IPS-NIHi11 (cell line): ENCODE measurements around the gene TMEM154.
A peak's percentile ranks its signal among the peaks of the same experiment; 100 is the strongest.

Experiments used
- DNase-seq: peaks from one replicate; pipeline ENCODE4 v3.0.0; 2012; ENCODE audit warnings: mixed read lengths, low spot score

TMEM154 gene

DNA sequence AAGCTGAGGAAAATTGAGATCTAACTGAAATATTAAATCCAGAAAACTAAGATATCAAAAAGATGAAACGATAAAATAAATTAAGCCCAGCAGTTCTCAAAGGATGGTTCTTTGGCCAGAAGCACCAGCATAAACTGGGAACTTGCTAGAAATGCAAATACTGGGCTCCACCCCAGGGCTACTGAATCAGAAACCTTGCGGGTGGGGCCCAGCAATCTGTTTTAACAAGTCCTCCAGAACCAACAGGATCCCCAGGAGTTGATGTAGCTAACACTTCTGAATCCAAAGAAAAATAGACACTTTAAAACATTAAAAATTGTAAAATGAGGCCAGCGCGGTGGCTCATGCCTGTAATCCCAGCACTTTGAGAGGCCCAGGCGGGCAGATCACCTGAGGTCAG is 14.1 kb upstream of the TMEM154 start:
- no peak for DNase-seq

DNA sequence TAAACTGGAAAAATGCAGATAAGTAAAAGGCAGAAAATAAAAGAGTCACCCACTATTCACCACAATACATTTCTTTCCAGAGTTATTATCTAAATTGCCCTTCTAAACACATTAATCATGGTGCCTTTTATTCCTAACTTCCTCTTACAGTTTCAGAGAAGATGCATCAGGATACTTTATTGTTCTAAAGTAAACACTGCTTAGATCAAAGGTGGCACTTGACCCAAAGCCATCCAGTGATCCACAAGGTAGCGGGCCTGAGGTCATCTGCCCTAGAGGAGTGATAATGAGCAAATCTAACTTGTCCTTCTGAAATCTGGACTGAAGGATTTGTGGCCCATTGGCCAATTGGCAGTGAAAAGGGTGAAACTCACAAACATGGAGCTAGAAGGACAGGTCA is 12.0 kb upstream of the TMEM154 start:
- no peak for DNase-seq

DNA sequence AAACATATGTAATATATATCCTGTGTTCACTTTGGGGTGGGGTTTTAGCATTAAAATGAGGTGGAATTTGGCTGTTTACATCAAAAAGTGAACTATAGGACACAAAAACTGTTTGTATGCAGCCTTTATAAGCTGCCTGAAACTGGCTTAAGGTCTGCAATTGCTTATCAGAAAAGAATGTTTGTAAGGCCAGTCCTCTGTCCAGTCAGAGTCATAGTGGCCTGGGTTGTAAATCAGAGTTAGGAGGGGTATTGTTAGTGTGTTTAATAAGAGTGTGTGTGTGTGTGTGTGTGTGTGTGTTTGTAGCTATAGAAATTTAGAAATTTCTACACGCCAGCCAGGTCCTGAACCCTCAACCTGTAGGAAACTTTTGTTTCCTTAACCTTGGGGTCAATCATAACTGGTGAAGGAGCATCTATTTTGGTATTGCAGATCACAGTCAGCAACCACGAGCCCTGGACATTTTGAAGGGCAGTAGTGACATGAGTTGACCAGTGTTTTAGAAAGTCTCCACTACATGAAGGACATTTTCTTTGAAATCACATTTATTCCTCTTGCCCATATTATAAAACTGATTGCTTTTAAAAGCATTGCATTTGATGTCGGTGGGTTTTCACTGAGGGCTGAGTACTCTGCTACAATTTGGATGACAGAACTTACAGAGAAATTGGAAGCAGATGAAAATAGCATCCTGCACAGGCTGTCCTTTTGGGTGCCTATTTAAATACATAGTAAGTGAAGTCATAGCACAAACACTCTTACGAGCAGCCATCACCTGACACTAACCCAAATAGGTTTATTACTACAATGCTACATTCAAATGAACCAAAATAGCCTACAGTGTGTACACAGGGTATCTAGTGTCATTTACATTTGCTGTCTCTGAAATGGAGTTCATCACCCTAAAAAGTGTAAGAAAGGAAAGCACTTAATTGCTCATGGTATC is 11.2 kb upstream of the TMEM154 start:
- DNase-seq = no peak

DNA sequence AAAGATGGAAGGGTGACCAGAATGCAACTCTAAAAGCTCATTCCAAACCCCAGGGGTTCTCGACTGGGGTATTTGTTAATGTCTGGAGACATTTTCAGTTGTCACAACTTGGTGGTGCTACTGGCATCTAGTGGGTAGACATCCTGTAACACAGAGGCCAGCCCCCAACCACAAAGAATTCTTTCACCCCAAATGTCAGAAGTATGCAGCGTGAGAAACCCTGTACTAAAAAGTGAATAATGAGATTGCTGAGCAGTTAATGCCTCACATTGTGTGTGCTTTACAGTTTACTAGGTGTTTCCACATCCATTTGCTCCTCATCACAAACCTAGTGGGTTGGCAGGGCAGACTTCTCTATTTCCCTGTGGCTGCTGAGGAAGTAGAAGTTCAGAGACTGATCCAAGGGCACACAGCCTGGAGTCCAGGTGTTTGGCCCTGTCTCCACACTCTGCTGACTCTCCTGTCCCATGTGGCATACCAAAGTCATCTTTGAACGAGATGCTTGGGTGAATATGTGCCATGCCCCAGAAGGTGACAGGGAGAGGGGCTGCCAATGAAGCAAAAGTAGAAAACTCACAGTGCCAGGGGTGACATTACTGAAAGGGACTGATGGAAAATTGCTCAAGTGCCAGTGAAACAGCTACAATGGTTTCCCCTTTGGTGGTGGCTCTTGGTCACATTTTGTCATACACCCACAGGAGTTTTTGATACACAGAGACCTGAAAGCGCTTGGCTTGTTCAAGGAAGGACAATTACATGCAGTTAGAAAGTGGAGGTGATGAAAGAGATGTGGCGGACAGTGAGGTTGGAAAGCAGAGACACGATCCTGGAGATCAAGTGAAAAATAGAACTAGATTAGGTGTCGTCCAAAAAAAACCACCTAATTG is 10.1 kb upstream of the TMEM154 start:
- no peak for DNase-seq

DNA sequence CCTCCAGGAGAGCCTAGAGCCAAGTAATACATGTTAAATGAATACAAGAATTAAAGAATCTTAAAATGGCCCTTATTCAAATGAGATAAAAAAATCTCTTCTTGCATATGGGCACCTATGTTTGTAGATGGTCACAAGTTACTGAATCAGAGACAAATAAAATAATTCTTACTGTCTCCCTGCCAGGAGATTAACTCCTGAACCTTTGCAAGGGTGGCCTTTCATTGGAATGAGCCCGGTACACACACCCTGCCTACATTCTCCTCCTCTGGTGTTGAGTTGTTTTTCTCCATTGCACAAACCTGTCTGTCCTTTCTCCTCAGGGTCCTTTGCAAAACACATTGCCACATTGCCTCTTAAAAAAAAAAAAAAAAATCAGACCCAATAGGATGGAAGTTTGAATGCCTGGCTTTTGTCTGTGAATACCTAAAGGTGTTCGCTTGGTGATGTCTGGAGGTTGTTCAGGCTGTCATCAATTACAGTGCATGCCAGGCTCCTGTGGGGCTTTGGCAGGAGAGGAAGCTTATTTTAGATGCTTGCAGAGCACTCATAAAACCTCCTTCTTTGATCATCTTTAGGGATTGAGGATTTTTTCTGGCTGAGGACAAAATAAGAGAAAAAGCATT is 8.3 kb upstream of the TMEM154 start:
- DNase-seq = no peak

DNA sequence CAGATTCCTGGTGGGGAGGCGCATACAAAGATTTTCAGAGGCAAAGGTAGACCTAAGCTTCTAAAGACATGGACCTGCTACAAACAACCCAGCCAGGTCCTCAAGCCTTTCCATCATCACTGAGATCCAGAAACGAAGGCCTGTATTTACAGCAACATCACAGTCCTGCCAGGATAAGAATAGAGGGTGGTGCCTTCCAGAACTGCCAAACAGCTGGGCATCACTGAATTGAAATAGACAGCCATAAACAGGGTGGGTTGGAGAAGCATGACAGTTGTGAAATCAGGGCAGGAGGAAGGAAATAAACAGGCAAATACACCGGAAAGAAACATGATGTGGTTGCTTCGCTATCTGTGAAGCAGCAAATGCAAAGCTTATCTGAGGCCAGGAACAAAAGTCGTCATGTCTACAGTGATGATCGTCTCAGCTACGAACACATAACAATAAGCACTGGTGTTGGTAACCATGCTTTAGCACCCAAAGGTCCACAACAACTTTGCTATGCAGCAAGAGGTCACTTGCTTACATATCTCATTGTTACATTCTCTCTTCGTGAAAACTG is 6.7 kb upstream of the TMEM154 start:
- no peak for DNase-seq

DNA sequence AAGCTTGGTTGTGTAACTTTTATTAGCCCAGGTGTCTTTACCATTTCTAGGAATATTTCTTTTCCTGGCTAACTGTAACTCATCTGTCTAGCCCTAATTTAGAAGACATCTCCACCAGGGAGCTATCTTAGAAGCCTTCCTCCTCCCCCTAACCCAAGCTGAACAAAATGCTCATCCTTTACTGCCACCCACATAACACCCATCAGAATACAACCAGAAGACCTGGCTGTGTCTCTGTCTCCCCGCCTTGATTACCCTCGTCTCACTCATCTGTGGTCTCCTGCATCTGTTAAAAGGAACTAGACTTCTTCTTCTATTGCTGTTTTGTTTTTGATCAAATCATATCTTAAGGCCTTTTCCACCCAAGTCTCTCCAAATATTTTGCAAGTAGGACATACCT is 4.8 kb upstream of the TMEM154 start:
- DNase-seq = no peak

DNA sequence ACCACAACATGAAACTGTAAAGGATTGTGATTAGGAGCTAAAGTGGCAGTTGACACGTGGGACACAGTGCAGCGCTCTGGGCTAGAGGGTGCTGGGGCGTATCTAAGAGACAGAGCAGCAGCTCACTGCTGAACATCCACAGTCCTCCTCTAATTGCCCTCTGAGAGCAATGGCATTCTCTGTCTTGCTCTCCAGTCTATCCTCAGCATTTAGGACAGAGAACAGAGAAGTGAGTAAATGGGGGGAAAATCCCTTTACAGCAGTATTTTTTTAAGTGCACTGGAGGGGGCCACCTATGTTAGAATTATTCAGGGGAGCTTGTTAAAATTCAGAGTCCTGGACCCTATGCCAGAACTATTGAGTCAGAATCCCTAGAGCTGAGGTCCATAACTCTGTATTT is 4.2 kb upstream of the TMEM154 start:
- no peak for DNase-seq

DNA sequence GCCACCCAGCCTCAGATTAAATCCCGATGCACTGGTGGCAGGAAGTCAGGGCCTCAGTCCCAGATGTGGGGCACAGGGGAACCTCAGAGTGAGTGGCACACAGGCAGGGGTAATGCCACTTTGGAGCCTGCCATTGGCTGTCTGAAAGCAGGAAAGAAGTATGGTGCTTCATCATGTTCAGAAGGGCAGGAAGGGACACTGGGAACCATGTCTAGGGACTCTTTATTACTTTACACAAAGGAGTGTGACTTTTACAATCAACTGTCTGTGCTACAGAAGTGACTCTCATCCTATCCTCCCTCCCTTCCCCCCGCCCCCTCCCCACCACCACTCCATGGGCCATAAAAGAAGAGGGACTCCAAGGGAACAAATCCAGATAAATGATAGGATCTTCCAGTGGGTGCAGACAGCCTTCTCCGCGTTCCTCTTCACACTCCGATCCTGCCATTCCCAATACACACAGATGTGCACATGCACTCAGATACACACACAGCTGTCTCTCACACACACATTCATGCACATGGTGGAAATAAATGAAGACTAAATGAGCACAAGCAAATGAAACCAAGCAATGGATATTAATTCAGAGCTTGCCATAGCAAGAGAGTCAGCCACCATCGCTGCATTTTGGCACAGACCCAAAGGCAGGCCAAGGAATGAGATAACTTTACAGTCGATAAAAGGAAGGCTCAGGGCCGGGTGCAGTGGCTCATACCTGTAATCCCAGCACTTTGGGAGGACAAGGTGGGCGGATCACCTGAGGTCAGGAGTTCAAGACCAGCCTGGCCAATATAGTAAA is 2.5 kb upstream of the TMEM154 start:
- DNase-seq = no peak

DNA sequence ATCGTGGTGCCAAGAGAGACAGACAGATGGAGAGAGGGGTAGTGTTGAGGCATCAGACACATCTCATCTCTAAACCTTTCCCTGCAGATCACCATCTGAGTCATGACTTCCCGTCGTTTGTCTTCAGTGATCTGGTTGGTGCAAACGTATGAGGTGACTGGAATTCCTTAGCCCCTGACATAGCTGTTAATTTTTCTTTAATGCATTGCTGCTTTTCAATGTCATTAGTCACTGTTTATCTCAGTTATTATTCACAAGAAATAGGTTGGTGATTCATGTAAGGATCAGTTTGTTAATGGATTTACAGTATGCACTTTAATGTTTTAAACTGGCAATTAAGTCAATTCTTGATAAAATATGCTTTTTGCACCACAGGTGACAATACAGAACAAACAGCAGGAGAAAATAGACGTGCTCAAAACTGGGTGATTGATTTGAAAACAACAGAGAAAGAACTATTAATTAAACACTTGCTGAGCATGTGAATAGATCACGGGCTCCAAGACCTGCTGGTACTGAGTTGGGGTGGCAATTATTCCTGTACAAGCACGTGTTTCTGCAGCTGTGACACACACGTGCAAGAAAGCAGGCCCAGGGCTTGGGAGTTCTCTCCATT is 1.3 kb upstream of the TMEM154 start:
- no peak for DNase-seq

DNA sequence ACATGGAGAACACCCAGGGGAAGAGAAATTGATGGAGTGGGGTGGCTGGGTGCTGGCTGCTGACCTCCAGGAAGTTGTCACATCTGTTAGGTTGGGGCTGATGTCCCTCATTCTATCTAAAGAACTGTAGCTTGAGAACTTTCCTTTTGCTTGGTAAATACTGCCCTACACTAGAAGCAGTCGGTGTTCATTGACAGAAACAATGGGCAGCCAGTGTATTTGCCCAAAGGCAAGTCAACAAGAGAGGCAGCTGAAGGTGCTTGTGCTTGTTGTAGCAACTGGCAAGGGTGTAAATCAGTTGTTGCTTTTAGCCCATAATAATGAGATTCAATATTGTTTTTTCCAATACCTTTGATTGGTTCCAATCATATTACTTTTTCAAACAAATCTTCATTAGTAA is 956 bp downstream of the TMEM154 start:
- peak; percentile 29 for DNase-seq

DNA sequence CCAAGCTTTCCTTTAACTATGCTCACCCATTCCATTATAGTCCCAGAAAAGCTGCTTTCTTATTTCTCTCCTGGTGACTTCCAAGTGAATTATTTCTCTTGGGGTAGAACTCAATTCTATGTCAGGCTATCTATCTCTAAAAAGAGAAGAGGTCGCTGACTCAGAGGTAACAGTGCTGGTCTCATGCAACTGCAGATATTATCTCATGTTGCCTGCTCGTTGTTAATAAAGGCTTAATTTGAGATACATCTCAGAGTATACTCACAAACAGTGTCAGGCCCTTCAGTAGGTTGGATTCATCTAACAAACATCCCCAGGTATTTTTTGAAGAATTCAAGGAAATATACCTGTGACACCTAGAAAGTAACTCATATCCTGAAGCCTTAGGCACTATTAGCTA is 2.7 kb downstream of the TMEM154 start:
- no peak for DNase-seq

DNA sequence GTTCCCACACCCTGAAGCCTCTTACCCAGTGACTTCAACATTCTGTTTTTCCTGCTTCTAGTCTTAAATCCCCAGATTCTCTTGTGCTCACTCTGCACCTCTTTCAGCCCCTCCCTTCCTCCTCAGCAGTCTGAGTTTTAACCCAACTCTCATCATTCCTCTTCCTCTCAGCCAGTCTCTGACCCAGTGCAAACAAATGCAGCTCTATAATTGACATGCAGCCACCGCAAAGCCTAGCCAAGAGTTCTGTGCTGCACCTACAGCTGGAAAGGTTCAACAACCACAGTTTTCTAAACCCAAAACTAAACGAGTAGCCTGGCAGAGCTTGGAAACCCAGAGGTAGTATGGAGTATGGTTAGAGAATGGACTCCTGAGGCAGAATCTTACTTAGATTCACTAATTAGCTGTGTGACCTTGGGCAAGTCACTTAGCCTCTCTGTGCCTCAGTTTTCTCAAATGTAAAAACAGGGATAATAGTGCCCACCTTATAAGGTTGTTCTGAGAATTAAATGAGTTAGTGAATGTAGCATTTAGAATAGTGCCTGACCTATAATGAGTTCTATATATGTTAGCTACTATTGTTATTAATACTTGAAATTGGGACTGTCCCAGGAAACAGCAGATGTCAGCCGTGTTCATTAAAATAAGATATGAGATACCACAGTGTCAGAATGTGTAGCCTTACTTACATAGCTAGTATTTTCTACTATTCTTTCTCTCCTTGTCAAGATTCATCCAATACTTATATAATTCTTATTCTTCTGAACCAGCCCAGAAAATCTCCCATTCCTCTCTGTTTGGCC is 3.5 kb downstream of the TMEM154 start:
- no peak for DNase-seq

DNA sequence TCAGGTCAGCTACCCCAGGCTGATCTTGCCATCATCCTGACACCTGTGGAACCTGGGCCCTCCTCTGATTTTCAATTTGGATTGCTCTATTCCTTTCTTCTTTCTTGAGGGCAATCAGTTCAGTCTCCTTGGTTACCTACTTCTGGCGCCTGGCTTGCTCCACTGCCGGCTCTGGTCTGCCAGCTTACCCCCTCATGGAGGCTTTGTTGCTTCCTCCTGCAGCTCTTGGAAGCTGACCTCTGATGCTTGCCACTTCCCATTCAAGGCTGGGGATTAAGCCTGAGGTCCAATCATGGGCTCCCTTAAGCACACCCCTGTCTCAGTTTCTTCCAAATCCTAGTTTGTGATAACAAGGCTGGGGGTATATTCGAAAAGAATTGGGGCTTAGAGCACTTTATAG is 5.4 kb downstream of the TMEM154 start:
- no peak for DNase-seq

DNA sequence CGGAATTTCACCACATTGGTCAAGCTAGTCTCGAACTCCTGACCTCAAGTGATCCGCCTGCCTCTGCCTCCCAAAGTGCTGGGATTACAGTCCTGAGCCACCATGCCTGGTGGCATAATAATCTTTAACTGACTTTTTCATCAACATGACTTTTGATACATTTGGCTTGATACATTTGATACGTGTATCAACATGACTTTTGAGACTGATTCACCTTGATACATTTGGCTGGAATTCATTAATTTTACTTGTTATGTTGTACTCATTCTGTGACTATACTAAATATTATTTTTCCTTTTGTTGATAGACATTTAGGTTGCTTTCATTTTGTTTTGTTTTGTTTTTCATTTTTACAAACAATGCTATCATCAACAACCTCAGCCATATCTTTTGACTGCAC is 6.3 kb downstream of the TMEM154 start:
- no peak for DNase-seq

DNA sequence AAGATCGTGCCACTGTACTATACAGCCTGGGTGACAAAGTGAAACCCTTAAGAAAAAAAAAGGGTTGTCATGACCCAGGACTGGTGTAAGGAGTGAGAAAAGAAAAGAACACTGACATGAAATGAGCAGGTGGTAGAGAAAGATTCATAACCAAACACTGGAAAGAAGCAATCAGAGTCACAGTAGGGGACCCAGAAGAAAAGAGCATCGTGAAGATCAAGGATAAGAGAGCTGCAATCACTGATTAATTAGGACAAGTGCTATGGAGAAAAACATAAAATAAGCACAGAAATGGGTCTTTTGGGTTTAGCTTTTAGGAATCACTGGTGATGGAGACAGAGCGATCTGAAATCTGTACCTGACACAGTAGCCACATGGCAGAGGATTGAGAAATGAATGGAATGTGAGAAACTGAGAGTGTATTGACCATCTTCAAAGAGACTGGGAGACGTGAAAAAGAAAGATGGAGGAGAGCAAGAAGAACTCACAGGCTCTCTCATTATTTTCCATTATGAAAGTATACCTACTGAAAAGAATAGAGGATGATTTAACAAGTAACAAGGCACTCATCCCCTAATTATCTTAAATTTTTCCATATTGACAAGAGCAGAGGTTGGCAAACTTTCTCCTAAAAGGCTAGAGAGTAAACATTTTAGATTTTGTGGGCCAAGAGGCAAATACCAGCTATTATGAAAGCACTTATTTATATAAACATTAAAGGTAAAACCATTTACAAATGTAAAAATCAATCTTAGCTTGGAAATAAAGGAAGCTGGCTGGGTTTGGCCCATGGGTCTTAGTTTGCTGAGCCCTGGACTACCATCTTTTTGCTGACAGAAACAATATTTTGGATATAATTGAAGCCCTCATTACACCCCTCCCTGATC is 7.3 kb downstream of the TMEM154 start:
- no peak for DNase-seq

DNA sequence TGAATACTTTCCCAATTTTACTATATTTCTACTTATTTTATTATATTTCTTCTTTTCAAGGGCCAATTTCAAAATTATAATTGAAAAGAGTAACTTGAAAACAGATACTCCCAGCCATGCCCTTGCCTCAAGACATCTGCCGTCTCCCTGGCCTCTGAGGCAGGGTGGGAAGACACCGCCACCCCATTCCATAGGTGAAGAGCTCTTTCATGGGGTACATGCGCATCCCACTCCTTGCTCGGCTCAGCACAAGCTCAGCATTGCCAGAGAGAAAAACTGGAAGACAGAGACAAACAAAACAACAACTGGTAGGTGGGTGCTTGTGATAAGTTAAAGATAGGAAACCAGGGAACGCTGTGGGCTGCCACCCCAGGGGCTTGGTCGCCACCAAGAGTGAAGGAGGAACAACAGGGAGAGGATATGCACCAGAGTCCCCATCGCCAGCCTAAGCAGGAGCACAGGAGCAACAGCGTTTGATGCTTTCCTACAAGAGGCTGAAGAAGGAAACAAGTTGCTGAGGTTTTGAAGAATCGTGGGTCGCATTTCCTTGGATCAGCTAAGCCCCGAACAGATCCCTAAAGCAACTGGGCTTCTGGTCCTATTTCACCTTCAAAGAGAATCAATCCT is 11.3 kb downstream of the TMEM154 start:
- DNase-seq = no peak

DNA sequence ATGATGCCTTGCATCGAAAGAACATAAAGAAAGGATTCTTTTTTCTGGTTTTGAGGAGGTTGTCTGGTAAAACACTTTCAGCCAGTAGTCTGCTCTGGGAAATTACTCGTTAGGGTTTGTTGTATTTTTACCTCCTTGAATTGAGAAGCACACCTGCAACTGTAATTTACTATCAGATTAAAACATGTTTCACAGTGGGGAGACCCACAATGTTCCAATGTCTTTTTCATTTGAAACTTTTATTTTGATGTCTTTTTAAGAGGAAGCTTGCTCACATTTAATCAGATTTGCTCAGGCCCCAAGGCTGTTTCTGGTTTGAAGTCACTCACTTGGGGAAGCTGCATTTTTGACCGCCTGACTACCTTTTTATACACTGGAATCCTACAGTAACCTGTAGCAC is 12.0 kb downstream of the TMEM154 start:
- no peak for DNase-seq

DNA sequence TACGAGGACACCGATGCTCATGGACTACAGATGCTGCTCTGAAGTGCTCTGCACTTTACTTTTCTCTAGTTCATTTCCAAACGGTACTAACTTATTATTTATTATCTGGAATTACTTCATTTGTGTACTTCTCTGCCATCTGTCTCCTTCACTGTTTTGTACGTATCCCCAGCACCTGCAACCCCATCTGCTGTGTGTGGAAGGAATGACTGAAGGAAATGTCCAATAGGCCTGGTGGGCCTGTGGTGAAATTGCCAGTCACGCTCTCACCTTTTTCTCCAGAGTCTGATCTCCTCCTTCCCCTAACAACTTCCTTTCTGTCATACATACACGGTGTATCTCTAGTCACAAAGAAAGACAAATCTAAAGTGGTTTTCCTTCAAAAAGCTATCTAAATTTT is 12.9 kb downstream of the TMEM154 start:
- no peak for DNase-seq
